ENCODE data around the gene TTLL3.
A peak's percentile ranks its signal among the peaks of the same experiment; 100 is the strongest.
"Not testable (repeated sequence)": the region's sequence is repeated elsewhere in the genome, so short reads cannot be mapped to it uniquely, and the experiment has no call there.

TTLL3 gene, protein sequence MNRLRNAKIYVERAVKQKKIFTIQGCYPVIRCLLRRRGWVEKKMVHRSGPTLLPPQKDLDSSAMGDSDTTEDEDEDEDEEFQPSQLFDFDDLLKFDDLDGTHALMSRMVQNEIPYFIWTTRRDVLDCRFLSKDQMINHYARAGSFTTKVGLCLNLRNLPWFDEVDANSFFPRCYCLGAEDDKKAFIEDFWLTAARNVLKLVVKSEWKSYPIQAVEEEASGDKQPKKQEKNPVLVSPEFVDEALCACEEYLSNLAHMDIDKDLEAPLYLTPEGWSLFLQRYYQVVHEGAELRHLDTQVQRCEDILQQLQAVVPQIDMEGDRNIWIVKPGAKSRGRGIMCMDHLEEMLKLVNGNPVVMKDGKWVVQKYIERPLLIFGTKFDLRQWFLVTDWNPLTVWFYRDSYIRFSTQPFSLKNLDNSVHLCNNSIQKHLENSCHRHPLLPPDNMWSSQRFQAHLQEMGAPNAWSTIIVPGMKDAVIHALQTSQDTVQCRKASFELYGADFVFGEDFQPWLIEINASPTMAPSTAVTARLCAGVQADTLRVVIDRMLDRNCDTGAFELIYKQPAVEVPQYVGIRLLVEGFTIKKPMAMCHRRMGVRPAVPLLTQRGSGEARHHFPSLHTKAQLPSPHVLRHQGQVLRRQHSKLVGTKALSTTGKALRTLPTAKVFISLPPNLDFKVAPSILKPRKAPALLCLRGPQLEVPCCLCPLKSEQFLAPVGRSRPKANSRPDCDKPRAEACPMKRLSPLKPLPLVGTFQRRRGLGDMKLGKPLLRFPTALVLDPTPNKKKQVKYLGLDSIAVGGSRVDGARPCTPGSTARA

DNA sequence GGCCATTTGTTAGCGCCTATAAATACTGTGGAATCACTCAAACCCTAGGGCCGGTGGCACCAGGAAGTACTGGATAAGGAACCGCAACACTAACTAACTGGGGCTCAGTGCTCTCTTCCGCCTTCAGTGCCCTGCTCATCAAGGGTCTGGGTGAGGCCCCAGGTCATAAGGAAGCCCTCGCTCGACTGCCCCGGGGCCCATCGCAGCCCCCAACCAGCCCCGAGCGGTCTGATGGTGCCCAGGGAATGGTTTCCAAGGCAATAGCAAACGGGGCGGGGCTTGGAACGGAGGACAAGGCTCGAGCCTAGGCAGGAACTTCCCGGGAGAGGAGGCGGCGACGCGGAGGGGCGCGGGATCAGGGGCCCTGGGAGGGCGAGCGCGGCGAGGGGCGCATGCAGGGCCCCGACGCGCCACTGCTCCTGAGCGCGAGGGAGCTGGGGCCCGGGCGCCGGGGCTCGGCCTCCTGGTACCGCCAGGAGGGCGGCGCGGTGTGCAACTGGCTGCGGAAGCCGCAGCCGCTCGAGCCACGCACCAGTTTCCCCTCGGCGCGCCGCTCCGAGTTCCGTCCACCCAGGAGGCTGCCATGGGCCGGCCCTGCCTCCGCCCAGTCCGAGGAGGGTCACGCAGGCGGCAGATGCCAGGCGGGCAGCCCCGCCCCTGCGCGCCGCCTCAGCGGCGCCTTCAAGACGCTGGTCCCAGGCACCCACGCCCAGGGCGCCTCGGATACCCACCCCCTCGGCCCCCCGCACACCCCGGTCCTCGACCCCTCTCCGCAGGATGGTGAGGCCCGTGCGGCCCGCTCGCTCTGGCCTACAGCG lies at the start of gene TTLL3:
TTLL3 (plus strand) TSS at position 648 of the 818 bp plus-strand sequence. CDS start 400 bp downstream, outside the sequence.
- no peak for DNase-seq (ENCODE audit: low read depth, low spot score)

DNA sequence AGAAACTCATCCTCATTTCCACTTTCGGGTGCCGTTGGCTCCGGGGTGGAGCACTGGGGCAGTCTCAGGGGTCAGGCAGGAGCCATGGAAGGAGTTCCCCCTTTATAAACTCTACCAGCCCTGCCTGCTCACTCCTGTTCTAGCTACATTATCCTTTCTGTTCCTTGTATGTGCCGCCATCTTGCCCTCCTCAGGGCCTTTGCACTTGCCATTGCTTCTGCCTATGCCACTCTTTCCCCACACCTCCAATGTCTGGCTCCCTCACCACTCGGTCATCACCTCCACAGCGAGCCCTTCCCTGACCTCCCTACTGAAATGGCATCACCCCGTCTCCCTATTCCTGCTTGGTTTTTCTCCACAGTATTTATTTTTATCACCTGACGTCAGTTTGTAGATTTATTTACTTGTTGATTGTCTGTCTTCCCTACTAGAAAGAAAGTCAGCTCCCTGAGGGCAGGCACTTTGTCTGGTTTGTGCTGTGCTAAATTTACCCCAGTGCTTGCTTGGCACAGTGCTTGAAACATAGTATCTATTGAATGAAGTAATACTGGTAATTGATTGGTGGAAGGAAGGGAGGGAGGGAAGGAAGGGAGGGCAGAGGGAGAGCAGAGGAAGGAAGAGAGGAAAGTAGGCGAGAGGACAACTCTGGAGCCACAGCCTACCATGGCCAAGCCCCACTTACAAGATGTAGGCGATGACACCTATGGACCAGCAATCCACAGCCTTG lies 49.1 kb upstream of the TTLL3 start:
- no peak for DNase-seq (ENCODE audit: low read depth, low spot score)

DNA sequence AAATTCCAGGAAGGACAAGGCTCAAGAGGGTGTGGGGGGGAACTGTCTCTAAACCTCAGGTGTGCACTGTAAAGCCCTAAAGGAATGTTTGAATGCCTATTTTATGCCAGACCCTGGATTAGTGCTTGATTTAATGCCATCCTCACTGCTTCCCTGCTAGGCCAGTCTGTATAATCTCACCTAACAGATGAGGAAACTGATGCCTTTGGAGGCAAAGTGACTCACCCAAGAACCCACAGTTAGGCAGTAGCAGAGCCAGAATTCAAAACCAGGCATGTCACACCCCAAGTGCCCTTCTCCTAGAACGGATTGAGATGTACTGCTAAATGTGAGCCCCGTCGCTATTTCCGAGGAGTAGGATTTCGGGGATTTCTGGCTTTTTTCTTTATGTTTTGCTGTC lies 48.1 kb upstream of the TTLL3 start:
- no peak for DNase-seq (ENCODE audit: low read depth, low spot score)

DNA sequence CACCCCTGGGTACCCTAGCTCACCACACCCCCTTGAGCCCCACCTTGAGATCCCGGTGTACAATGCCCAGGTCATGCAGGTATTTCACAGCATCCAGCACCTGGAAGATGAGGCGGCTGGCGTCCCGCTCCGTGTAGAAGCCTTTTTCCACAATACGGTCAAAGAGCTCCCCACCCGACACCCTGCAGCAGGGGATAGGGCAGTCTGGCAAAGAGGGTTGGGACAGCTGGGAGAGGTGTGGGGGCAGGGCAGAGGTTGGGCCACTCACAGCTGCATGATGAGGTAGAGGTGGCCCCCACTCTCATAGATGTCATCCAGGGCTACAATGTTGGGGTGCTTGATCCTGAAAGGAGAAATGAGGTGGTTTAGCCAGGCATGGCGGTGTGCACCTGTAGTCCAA lies 47.2 kb upstream of the TTLL3 start:
- no peak for DNase-seq (ENCODE audit: low read depth, low spot score)

DNA sequence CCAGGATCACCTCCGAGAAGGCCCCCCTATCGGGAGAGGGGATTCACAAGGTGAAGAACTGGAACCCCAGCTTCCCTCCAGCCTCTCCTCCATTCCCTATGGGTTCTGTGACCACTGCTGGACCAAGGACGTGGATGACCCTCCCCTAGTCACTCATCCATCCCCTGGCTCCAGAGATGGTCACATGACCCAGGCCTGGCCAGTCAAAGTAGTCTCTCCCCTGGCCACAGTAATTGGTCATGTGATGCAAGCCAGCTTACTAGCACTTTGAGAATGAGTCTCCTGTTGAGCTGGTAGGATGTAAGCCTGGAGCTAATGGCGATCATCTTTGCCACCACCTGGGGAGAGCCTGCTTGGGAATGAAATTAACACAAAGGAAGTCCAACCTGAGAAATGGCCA lies 44.2 kb upstream of the TTLL3 start:
- DNase-seq (ENCODE audit: low read depth, low spot score), result no peak

DNA sequence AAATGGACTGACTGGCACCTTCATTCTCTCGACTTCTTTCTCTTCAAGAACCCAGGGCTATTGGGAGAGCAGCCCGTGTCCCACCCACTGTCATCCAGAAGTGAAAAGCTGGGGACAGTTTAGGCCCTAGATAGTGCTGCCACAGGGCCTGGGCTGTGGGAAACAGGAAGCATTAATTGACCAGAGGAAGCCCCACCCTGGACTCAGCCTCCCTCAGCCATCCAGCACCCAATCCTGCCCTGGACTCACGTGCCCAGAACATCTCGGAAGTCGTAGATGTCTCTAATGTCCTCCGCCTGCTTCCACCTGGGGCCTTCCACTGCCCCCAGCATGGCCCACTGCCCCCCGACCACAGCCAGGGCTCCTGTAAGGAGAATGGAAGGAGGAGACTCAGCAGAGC lies 42.6 kb upstream of the TTLL3 start:
- DNase-seq (ENCODE audit: low read depth, low spot score), result no peak

DNA sequence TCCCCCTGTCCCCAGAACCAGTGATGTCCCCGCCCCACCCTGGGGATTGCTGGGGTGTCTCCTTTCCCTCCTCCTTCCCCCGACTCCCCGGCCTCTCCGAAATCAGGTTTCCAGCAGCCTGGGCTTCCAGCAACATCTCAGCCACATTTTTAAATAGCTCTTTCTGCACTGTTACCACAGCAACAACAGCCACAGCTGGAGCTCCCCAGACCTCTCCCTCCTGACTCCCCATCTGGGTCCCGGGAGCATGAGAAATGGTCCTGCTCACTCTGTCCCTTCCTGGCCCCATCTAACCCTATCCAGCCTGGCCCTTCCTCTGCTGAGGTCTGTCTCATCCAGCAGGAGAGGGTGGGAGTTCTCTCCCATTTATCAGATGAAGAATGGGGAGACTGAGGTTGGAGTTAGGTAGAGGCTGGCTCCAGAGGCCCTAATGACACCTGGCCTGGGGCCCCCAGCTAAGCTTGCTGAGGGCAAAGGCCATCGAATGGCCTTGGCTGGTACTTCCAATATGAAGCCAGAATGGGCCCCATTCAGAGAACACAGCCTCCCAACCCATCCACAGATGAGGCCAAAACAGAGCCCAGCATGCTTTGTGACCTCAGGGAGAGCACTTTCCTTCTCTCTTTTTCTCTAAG lies 41.8 kb upstream of the TTLL3 start:
- no peak for DNase-seq (ENCODE audit: low read depth, low spot score)

DNA sequence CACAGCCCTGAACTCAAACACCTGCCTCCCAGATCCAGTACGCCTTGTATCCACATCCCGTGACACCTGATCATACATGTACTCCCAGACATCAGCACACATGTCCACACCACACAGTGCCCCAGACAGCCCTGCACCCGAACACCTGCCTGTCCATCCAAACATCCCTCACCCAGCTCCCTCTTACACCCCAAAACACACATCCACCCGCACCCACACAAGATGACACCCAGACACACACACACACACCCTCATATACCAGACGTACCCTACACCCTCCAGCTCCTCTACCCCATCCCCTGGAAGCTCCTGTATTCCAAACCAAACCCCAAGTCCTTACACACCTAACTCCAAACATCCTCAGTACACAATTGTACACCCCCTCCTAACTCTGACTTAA lies 41.0 kb upstream of the TTLL3 start:
- DNase-seq (ENCODE audit: low read depth, low spot score), result no peak

DNA sequence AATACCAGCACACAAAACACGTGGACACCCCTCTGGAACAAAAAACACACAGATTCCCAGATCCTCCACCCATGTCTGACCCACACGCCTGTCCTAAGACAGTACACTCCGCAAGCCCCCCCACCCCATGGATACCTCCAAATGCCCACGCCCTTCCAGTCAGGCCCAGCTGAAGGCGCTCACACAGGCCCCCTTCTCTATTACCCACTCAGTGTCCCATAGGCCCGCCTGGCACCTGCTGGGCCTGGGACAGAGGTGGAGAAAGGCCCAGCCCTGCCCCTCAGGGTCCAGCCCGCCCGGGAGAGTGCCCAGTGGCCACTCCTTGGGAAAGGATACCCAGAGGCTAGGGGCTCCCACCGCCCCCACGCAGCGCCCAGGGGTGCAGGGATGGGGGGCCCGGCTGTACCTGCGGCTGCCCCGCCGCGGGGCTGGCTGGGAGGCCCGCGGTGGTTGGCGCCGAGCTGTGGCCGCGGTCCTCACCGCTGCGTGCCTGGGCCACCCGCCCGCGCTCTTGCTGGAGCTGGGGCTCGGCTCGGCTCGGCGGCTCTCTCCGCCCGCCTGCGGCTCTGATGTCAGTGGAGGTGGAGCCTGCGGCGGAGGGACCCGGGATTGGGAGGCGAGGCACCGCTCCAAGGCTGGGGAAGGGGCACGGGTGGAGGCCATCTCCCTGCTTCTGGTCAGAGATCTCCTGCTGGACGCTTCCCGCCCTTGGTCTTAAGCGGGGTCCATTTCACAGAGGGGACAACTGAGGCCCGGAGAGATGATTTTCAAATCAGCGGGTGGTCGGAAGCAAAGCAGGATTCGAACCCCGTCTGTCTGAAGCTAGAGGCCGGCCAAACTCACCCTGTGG lies 40.4 kb upstream of the TTLL3 start, which contains the start of gene CAMK1:
CAMK1 (minus strand) TSS at position 522 of the 850 bp plus-strand sequence. CDS start 2,198 bp downstream, outside the sequence.
- no peak for DNase-seq (ENCODE audit: low read depth, low spot score)

DNA sequence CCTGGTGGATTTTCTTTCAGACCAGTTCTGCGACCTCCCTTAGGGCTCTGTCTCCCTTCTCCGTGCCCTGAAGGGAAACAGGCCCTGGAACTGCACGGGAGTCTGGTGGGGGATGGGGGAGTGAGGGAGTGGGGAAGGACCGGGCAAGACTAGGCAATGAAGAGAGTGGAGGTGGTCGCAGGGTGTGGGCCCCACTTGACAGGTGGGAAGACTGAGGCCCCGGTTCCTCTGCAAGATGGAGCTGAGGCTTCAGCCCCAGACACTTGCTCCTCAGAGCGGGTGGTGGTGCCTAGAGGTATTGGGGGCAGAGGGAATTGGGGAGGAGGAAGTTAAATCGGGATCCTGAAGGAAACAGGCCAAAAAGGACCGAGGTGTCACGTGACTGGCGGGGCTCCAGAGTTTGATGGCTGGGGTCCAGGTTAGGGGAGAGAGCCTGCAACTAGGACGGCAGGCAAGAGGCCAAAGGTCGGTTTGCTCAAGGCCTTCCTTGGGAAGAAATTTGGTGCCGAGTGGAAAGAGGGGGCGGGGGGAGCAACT lies 39.7 kb upstream of the TTLL3 start:
- DNase-seq (ENCODE audit: low read depth, low spot score), result no peak

DNA sequence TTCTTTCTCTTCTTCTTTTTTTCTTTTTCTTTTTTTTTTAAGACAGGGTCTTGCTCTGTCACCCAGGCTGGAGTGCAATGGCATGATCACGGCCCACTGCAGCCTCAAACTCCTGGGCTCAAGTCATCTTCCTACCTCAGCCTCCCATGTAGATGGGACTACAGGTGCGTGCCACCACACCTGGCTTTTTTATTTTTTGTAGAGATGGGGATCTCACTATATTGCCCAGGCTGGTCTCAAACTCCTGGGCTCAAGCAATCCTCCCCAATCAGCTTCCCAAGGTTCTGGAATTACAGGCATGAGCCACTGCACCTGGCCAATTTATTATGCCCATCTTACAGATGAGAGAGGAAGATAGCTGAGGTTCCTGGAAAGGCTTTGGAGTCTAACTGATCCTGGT lies 39.1 kb upstream of the TTLL3 start:
- DNase-seq (ENCODE audit: low read depth, low spot score), result not testable (repeated sequence)

DNA sequence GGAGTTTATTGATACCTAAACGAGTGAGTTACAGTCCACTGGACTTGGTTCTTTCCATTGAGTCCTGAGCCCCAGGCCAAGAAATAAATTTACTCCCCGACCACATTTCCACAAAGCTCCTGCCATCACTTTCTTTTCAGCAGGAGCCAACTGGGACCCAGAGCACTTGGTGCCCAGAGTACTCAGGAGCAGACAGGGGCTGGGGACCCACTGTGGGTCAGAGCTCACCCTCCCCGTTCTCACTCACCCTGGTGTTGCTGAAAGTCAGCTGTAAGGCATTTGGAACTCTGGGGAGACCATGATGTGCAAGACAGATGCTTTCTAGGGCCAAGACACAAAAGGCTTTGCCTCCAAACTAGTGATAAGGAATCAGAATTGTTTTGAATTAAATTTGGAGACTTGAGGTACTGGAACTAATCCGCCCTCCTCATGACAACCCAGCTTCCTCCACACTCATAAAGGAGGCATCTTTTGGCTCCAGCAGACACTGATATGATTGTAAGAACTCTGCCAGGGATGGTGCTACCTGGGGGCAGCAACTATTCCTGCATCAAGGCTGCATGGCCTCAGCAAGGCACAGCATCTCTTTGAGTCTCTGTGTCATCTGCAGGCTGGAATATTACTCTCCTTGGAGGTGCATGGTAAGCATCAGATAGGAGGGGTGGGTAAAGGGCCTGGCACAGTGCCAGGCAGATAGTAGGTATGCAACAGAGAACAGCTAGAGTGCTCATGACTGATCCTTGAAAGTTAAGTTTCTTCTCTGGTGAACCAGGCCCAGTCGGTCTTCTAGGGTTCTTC lies 33.0 kb upstream of the TTLL3 start:
- DNase-seq (ENCODE audit: low read depth, low spot score), result no peak

DNA sequence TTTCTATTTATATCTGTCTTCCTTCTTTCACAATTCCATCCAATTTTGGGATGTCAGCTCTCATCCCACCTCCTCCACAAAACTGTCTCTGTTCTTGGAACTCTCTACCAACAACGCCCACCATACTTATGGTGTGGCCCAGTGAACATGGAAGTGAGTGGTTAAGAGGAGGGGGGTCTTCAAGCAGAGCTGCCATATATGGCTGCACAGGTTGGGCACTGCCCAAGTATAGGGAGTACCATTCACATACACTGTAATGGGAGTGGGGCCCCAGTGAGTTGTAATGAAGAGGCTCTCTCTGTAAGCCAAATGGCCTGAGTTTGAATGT lies 32.4 kb upstream of the TTLL3 start:
- no peak for DNase-seq (ENCODE audit: low read depth, low spot score)

DNA sequence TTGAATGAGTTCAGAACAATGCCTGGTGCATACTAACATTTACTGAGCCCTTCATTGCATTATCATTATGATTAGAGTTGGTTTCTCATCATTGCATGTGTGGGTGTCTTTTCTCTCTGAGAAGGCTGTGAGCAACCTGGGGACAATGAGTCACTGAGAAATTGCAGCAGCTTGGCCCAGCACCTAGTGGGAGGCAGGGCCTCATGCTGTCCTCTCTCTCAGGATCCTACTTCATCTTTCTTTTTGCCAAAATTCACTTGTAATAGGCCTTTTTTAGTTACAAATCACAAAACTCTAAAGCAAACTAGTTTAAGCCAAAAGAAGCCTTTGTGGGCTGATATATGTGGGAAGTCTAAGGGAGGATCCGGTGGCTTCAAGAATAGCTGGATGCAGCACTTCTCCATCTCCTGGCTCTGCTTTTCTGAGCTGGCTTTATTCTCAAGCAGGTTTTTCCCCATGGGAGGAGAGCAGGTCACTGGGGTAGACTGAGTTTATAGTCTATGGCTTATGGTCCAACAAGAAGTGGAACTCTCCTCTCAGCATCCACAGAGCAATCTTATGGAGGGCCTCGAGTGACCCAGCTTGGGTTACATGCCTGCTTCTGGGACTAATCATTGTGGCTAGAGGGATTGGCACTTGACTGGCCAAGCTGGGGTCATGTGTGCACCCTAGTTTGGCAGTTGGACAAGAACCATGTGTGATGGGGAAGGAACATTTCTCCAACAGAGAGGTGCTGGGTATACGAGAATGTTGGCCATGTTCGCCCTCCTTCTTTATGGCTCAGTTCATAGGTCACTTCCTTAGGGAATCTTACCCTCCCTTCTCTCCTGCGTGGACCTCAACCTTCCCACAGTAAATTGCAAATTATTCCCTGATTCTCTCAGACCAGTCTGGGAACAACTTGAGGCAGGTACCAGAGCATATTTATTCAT lies 31.7 kb upstream of the TTLL3 start:
- DNase-seq (ENCODE audit: low read depth, low spot score), result peak; percentile 37

DNA sequence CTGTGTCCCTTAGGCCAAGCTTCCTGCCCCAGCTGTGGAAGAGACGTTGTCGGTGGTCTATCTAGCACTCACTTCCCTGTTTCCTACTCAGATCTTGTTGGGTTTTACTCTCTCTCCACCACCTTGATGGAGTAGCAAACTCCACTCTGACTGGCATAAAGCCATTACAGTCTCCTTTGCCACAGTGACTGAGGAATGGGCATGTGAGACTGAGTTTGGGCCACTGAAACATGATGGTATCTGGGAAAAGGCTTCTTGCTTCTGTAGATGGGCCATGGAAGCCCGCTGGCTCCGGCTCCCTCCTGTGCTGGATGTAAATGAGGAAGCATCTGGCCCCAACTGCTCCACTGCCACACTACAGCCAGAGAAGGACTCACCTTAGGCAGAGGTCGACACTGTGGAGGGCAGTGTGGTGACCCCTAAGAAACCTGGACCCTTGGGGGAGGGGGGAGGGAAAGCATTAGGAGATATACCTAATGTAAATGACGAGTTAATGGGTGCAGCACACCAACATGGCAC lies 30.9 kb upstream of the TTLL3 start:
- no peak for DNase-seq (ENCODE audit: low read depth, low spot score)

DNA sequence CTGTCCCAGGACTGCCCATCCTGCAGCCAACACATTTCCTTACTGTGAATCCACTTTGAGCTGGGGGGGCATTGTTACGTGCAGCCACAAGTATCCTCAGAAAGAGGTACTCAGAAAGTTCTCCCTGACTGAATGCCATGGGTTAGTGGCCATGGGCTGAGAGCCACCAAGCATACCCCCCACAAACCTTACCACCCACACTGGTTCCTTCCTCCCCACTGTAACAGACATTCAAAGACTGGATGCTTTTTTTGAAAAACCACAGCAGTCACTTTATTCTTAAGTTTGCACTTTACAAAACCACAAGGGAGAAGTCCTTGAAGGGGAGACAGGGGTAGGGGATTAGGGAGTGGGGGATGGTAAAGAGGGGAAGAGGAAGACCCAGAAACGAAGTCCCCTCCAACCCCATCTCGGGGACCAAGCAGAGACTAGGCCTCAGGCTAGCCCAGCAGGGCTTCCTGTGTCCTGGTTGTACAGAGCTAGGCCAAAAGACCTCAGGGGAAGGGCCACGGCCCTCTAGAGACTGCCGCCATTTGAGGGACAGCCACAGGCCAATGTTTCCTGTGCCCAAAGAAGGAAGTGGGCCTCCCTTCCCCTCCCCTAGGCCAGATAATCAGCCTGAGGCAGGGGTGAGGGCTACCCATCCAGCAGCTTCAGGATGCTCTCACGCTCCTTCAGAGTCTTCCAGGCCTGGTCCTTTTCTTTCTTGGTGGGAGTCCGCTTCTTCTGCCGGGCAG lies 30.2 kb upstream of the TTLL3 start:
- no peak for DNase-seq (ENCODE audit: low read depth, low spot score)

DNA sequence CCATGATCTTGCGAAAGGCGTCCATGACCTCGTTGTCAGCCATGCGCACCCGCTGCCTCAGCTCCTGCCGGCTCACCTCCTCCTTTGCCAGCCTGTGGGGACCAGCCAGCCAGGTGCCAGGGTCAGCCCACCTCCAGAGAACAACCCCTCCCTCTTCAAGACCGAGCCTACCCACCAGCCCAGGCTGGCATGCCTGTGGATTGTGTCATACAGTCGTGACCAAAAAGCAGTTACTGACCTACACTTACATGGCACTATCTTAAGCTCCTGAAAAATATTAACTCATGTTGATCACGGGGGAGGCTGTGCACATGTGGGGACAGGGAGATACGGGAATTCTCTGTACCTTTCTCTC lies 29.6 kb upstream of the TTLL3 start:
- no peak for DNase-seq (ENCODE audit: low read depth, low spot score)
